IMR-90 (cell line): ENCODE data around the gene PTCH1. TPM values are rescaled to one million over a fixed set of nuclear protein-coding genes. Genes with fewer than 3 reads are reported as not detected.

Source experiments
- ATAC-seq: fragments of 200-7000 bp; cut with Tn5 transposase; 2 replicates; pipeline ENCODE4 v1.9.1; 2020; ENCODE audit warnings: low read depth, mild to moderate bottlenecking, moderate library complexity
- BruUV-seq: library from RNA; stranded (reverse); fragments of 400-500 nt; replicated peaks from 2 replicates; lab custom pipeline; 2021; lab: Mats Ljungman, UMichigan
- CTCF ChIA-PET: fragments of 300-600 bp; formaldehyde crosslinking; extraction: SDS; loops from one replicate; lab custom pipeline; 2021; ENCODE audit warnings: antibody characterized with exemption; lab: Yijun Ruan, JAX
- POLR2A ChIA-PET: fragments of 300-600 bp; sonication (Branson Sonifier 250); formaldehyde crosslinking; loops from one replicate; lab custom pipeline; 2022; ENCODE audit warnings: antibody characterized with exemption; ENCODE audit not compliant: unreplicated experiment; lab: Charles Lee
- DNase-seq: peaks from one replicate; pipeline ENCODE4 v3.0.0; 2013
- H2AFZ ChIP-seq: replicated peaks from 2 replicates; pipeline ENCODE3; 2013; ENCODE audit warnings: low read length, mild to moderate bottlenecking; ENCODE audit not compliant: poor library complexity
- H2AK5ac ChIP-seq: 2 replicates; pipeline ENCODE4 v1.6.1; 2013; ENCODE audit warnings: low read depth, low read length, inconsistent platforms
- H2AK9ac ChIP-seq: replicated peaks from 2 replicates; pipeline ENCODE3; 2013; ENCODE audit warnings: mild to moderate bottlenecking, low read depth, low read length, moderate library complexity; ENCODE audit not compliant: poor library complexity
- H2BK120ac ChIP-seq: 2 replicates; pipeline ENCODE4 v1.6.1; 2013; ENCODE audit warnings: low read depth, low read length, inconsistent platforms
- H2BK15ac ChIP-seq: 3 replicates; pipeline ENCODE4 v1.6.1; 2013; ENCODE audit warnings: low read depth, low read length, inconsistent platforms
- H2BK20ac ChIP-seq: 2 replicates; pipeline ENCODE4 v1.6.1; 2013; ENCODE audit warnings: low read depth, mild to moderate bottlenecking, inconsistent platforms, low read length, moderate library complexity
- H2BK5ac ChIP-seq: 2 replicates; pipeline ENCODE4 v1.6.1; 2013; ENCODE audit warnings: mild to moderate bottlenecking, low read depth, low read length, inconsistent platforms; ENCODE audit not compliant: poor library complexity, severe bottlenecking
- H3K14ac ChIP-seq: replicated peaks from 2 replicates; pipeline ENCODE4 v1.6.1; 2013; ENCODE audit warnings: low read depth, low read length, inconsistent platforms
- H3K18ac ChIP-seq: 2 replicates; pipeline ENCODE4 v1.6.1; 2013; ENCODE audit warnings: low read depth, low read length, control low read depth
- H3K23ac ChIP-seq: 2 replicates; pipeline ENCODE4 v1.6.1; 2013; ENCODE audit warnings: low read depth, low read length, inconsistent platforms
- H3K27ac ChIP-seq: 2 replicates; pipeline ENCODE4 v1.5.1; 2013; ENCODE audit warnings: mild to moderate bottlenecking, control low read depth, low read length; ENCODE audit not compliant: insufficient read depth
- H3K27me3 ChIP-seq: 2 replicates; pipeline ENCODE4 v1.6.1; 2013; ENCODE audit warnings: low read length; ENCODE audit not compliant: control insufficient read depth, insufficient read depth
- H3K36me3 ChIP-seq: 2 replicates; pipeline ENCODE4 v1.6.1; 2013; ENCODE audit warnings: low read length, mixed read lengths; ENCODE audit not compliant: control insufficient read depth, insufficient read depth
- H3K4ac ChIP-seq: 2 replicates; pipeline ENCODE4 v1.6.1; 2013; ENCODE audit warnings: low read depth, low read length, inconsistent platforms
- H3K4me1 ChIP-seq: 2 replicates; pipeline ENCODE4 v1.6.1; 2013; ENCODE audit warnings: low read length, mixed read lengths; ENCODE audit not compliant: control insufficient read depth, insufficient read depth
- H3K4me2 ChIP-seq: 2 replicates; pipeline ENCODE4 v1.6.1; 2013; ENCODE audit warnings: low read depth, mild to moderate bottlenecking, control low read depth, low read length, moderate library complexity
- H3K4me3 ChIP-seq: 2 replicates; pipeline ENCODE4 v1.5.1; 2013; ENCODE audit warnings: low read depth, mild to moderate bottlenecking, control low read depth, low read length, moderate library complexity; ENCODE audit not compliant: insufficient read depth
- H3K56ac ChIP-seq: 2 replicates; pipeline ENCODE4 v1.6.1; 2013; ENCODE audit warnings: low read length, inconsistent platforms; ENCODE audit not compliant: insufficient read depth; ENCODE audit errors: extremely low read depth
- H3K79me1 ChIP-seq, 2 experiments: 2 replicates each; pipeline ENCODE4 v1.6.1; 2013; ENCODE audit warnings: low read length in 2 of 2, inconsistent platforms in 1 of 2, low read depth in 1 of 2
- H3K9ac ChIP-seq: 2 replicates; pipeline ENCODE4 v1.6.1; 2013; ENCODE audit warnings: low read depth, low read length, control low read depth
- H3K9me1 ChIP-seq: 2 replicates; pipeline ENCODE4 v1.6.1; 2013; ENCODE audit warnings: low read length, inconsistent platforms; ENCODE audit not compliant: insufficient read depth
- H3K9me3 ChIP-seq: 2 replicates; pipeline ENCODE4 v1.6.1; 2013; ENCODE audit warnings: low read length; ENCODE audit not compliant: control insufficient read depth, insufficient read depth
- H4K20me1 ChIP-seq: 2 replicates; pipeline ENCODE4 v1.6.1; 2013; ENCODE audit warnings: low read length, inconsistent platforms; ENCODE audit not compliant: insufficient read depth
- H4K5ac ChIP-seq: 2 replicates; pipeline ENCODE4 v1.6.1; 2013; ENCODE audit warnings: mild to moderate bottlenecking, low read depth, low read length, control low read depth
- H4K8ac ChIP-seq, 2 experiments: 2 replicates each; pipeline ENCODE4 v1.6.1; 2013; ENCODE audit warnings: low read depth in 2 of 2, low read length in 2 of 2, control low read depth in 1 of 2, inconsistent platforms in 1 of 2
- H4K91ac ChIP-seq: 2 replicates; pipeline ENCODE4 v1.6.1; 2013; ENCODE audit warnings: low read depth, low read length, inconsistent platforms; ENCODE audit not compliant: insufficient read depth
- BHLHE40 ChIP-seq: fragments of 150-350 bp; IDR thresholded peaks from 2 replicates; pipeline ENCODE4 v1.6.1; 2016; ENCODE audit warnings: mild to moderate bottlenecking, low read depth, low read length
- CEBPB ChIP-seq: IDR thresholded peaks from 2 replicates; pipeline ENCODE4 v1.6.1; 2012; ENCODE audit warnings: low read depth, low read length, improper control_type of control experiment
- CHD1 ChIP-seq: IDR thresholded peaks from 2 replicates; pipeline ENCODE4 v1.6.1; 2012; ENCODE audit warnings: low read depth, low read length, improper control_type of control experiment
- FOS ChIP-seq: fragments of 150-350 bp; IDR thresholded peaks from 2 replicates; pipeline ENCODE4 v1.6.1; 2016; ENCODE audit warnings: low read depth, low read length
- MAFK ChIP-seq: IDR thresholded peaks from 2 replicates; pipeline ENCODE4 v1.6.1; 2012; ENCODE audit warnings: low read depth, low read length, improper control_type of control experiment
- MAZ ChIP-seq: IDR thresholded peaks from 2 replicates; pipeline ENCODE4 v1.6.1; 2012; ENCODE audit warnings: low read depth, mild to moderate bottlenecking, low read length, improper control_type of control experiment, moderate library complexity, borderline replicate concordance
- MXI1 ChIP-seq: IDR thresholded peaks from 2 replicates; pipeline ENCODE4 v1.6.1; 2012; ENCODE audit warnings: low read depth, mild to moderate bottlenecking, low read length, moderate library complexity, borderline replicate concordance
- NFE2L2 ChIP-seq: fragments of 150-350 bp; IDR thresholded peaks from 2 replicates; pipeline ENCODE4 v1.6.1; 2016; ENCODE audit warnings: low read depth, mild to moderate bottlenecking, low read length
- POLR2A ChIP-seq: IDR thresholded peaks from 2 replicates; pipeline ENCODE4 v1.6.1; 2012; ENCODE audit warnings: mild to moderate bottlenecking, low read depth, low read length
- RAD21 ChIP-seq: IDR thresholded peaks from 2 replicates; pipeline ENCODE4 v1.6.1; 2012; ENCODE audit warnings: low read length, improper control_type of control experiment
- RCOR1 ChIP-seq: IDR thresholded peaks from 2 replicates; pipeline ENCODE4 v1.6.1; 2012; ENCODE audit warnings: mild to moderate bottlenecking, low read length, improper control_type of control experiment; ENCODE audit not compliant: insufficient replicate concordance
- RFX5 ChIP-seq: IDR thresholded peaks from 2 replicates; pipeline ENCODE4 v1.8.0; 2012; ENCODE audit warnings: low read depth, mild to moderate bottlenecking, low read length, moderate library complexity
- SMC3 ChIP-seq: fragments of 150-350 bp; IDR thresholded peaks from 2 replicates; pipeline ENCODE4 v1.6.1; 2016; ENCODE audit warnings: low read depth, mild to moderate bottlenecking, antibody characterized with exemption, low read length, moderate library complexity
- WGBS, 2 experiments: methylation state at CpG; one replicate each; pipeline versions ENCODE4 v1.1.5 to v1.1.7; 2013; ENCODE audit warnings: missing lambda C conversion rate in 2 of 2; ENCODE audit not compliant: insufficient read length in 1 of 2; ENCODE audit errors: extremely low coverage in 2 of 2; 5-methylcytosine and 5-hydroxymethylcytosine counted together
- dilution Hi-C: fragments of 300-500 bp; cut with HindIII; formaldehyde crosslinking; loops from one replicate; pipeline ENCODE4 v1.14.3; 2018; ENCODE audit warnings: low sequenced_read_pairs; ENCODE audit not compliant: unreplicated experiment
- in situ Hi-C: fragments of 300-500 bp; cut with MboI; formaldehyde crosslinking; loops from 3 replicates; pipeline ENCODE4 v1.14.3; 2019; ENCODE audit warnings: low sequenced_read_pairs, inconsistent platforms, mixed read lengths
- intact Hi-C: fragments of 100-400 bp; cut with micrococcal nuclease; formaldehyde crosslinking; loops from 2 replicates; pipeline ENCODE4 v1.10.0; 2022
- polyA plus RNA-seq, 3 experiments: library from polyadenylated mRNA; depleted of rRNA; stranded (reverse); fragments of >200 nt; gene quantifications; 2 replicates each; pipeline ENCODE4 v1.2.3, GENCODE V29; 2012; ENCODE audit warnings: low replicate concordance in 1 of 3
- total RNA-seq: library from RNA; depleted of rRNA; stranded (reverse); fragments of >200 nt; gene quantifications from 2 replicates; pipeline ENCODE4 v1.2.3, GENCODE V29; 2012
- TF ChIP-seq, protein P1 (sequence below): fragments of 150-350 bp; IDR thresholded peaks from 2 replicates; pipeline ENCODE4 v1.6.1; 2016; ENCODE audit warnings: low read depth, mild to moderate bottlenecking, low read length, moderate library complexity, borderline replicate concordance
- TF ChIP-seq, protein P2 (sequence below): fragments of 150-350 bp; IDR thresholded peaks from 2 replicates; pipeline ENCODE4 v1.6.1; 2017; ENCODE audit warnings: mild to moderate bottlenecking, antibody characterized with exemption, low read length, low read depth
- TF ChIP-seq, protein P3 (sequence below): conservative IDR thresholded peaks from 2 replicates; pipeline ENCODE4 v1.5.1; 2012; ENCODE audit warnings: mild to moderate bottlenecking, low read depth, low read length, improper control_type of control experiment

The PTCH1 gene
- total and polyA plus RNA-seq, 2 of the 4 experiments (the other 2 are of a cell fraction), result 4.1 to 5.0 TPM

DNA sequence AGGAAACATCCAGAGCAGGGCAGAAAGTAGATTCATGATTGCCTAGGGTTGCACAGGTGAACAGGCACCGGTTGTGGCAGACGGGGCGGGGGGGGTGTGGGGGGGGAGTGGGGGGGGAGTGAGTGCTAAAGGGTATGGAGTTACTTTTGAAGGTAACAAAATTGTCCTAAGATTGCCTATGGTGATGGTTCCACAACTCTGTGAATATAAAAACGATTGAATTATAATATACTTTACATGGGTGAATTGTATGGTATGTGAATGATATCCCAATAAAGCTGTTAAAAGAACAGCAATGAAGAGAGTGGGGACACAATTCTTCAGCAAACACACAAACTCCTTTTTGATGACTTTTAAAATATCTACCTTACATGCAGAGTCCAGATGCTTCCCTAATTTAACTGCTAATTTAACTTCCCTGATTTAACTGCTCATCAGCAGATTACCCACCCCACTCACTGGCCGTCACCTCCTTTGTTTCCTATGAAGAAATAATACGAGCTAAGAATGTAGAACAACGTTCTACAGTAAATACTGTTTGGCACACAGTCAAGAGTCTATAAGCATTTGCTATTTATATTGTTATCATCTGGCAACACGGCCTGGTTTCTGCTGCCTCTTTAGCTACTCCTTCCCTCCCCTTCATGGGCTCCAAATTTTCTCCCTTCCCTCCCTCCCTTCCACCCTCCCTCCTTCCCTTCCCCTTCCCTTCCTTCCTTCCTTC, 83.5 kb downstream of the PTCH1 start:
- Histone ChIP-seq H3K9me3 (peaks cover 10% of the 10 kb centered on the region), H3K18ac (no peak overlapping the region), H3K79me1 (no peaks in the 10 kb centered on the region), H3K4me2 (no peak overlapping the region), H3K9ac (no peak overlapping the region), H3K56ac (no peak overlapping the region), H3K4ac (no peak overlapping the region), H2BK120ac (no peak overlapping the region), H3K4me3 (no peak overlapping the region), H2AK9ac (no peak overlapping the region), H3K23ac (no peak overlapping the region), H3K36me3 (no peaks in the 10 kb centered on the region), H4K91ac (no peak overlapping the region), H3K9me1 (no peaks in the 10 kb centered on the region), H2BK20ac (no peak overlapping the region), H4K20me1 (no peaks in the 10 kb centered on the region), H3K14ac (no peak overlapping the region), H2BK15ac (no peak overlapping the region), H2AK5ac (no peak overlapping the region), H3K27ac (no peak overlapping the region), H2BK5ac (no peak overlapping the region), H4K8ac (no peak overlapping the region), H2AFZ (no peak overlapping the region), H3K27me3 (no peaks in the 10 kb centered on the region), H3K4me1 (no peaks in the 10 kb centered on the region), H4K5ac (no peak overlapping the region)
- ChIA-PET CTCF (interaction anchor here (0.5 to 1.4 kb wide), 2 partner anchors 92 to 126 kb away, joined by 3 read pairs; no protein-coding TSS in a partner anchor), POLR2A (no interaction called here)
- WGBS, 2 experiments, result no CpG with 5 or more reads among the region's 8 CpGs
- in situ Hi-C loops, result no loop called here
- dilution Hi-C loops, result no loop called here
- no TSS peak for BruUV-seq
- intact Hi-C loops, result no loop called here
- TF ChIP-seq RCOR1, result no peak
- TF ChIP-seq, protein P1, sequence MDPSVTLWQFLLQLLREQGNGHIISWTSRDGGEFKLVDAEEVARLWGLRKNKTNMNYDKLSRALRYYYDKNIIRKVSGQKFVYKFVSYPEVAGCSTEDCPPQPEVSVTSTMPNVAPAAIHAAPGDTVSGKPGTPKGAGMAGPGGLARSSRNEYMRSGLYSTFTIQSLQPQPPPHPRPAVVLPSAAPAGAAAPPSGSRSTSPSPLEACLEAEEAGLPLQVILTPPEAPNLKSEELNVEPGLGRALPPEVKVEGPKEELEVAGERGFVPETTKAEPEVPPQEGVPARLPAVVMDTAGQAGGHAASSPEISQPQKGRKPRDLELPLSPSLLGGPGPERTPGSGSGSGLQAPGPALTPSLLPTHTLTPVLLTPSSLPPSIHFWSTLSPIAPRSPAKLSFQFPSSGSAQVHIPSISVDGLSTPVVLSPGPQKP, result no peak
- no peak for TF ChIP-seq MAFK
- no peak for TF ChIP-seq CHD1
- TF ChIP-seq SMC3, result no peak
- TF ChIP-seq MXI1, result no peak
- TF ChIP-seq POLR2A, result no peak
- TF ChIP-seq BHLHE40, result no peak
- TF ChIP-seq, protein P2, sequence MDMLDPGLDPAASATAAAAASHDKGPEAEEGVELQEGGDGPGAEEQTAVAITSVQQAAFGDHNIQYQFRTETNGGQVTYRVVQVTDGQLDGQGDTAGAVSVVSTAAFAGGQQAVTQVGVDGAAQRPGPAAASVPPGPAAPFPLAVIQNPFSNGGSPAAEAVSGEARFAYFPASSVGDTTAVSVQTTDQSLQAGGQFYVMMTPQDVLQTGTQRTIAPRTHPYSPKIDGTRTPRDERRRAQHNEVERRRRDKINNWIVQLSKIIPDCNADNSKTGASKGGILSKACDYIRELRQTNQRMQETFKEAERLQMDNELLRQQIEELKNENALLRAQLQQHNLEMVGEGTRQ, result no peak
- no peak for TF ChIP-seq MAZ
- no peak for TF ChIP-seq CEBPB
- TF ChIP-seq RFX5, result no peak
- no peak for TF ChIP-seq NFE2L2
- no peak for TF ChIP-seq RAD21
- TF ChIP-seq, protein P3, sequence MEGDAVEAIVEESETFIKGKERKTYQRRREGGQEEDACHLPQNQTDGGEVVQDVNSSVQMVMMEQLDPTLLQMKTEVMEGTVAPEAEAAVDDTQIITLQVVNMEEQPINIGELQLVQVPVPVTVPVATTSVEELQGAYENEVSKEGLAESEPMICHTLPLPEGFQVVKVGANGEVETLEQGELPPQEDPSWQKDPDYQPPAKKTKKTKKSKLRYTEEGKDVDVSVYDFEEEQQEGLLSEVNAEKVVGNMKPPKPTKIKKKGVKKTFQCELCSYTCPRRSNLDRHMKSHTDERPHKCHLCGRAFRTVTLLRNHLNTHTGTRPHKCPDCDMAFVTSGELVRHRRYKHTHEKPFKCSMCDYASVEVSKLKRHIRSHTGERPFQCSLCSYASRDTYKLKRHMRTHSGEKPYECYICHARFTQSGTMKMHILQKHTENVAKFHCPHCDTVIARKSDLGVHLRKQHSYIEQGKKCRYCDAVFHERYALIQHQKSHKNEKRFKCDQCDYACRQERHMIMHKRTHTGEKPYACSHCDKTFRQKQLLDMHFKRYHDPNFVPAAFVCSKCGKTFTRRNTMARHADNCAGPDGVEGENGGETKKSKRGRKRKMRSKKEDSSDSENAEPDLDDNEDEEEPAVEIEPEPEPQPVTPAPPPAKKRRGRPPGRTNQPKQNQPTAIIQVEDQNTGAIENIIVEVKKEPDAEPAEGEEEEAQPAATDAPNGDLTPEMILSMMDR, result no peak
- no peak for TF ChIP-seq FOS
- DNase-seq, result no peak
- no peak for ATAC-seq
